ENCODE results near the gene RNF186. TPM values are rescaled to one million over a fixed set of nuclear protein-coding genes. Genes with fewer than 3 reads are reported as not detected.

RNF186 gene
- total RNA-seq, 1 experiment from 2014 or later = 0.69 TPM

DNA sequence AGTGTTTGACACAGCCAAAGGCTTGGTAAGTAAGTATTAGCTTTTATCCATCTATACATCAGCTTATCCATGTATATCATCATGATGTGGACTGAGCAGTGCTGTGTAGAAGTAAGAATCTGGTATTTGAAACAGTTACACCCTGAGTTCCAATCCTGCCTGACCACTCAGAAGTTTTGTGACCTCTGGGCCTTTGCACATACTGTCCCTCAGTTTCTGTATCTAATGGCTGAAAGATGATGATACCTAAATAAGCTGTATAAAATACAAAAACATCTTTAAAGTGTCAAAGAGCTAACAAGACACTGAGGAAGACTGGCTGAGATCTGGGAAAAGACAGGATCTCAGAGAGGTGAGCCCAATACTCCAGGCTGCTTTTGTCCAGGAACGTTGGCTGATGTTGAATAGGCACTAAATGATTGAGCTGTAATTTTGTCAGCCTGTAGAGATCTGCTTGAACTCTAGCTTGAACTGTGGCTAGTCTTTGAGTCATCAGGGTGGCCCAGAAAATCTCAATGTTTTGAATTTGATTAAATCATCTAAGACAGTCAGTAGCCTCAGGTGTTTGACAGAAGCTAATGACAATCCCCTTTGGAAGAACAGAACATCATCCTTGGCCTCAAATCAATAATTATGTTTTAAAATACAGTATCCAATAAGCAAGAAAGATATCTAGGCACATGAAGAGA lies 46.9 kb upstream of the RNF186 start:
- no TSS peak for BruUV-seq (replicated peaks)
- TF ChIP-seq EZH2 (IDR thresholded peaks at IDR 0.05; ENCODE audit: low read length, unreplicated experiment) = no peak
- no peak for TF ChIP-seq EZH2phosphoT487 (IDR thresholded peaks at IDR 0.05; ENCODE audit: borderline replicate concordance, low read length)
- TF ChIP-seq, protein P1, sequence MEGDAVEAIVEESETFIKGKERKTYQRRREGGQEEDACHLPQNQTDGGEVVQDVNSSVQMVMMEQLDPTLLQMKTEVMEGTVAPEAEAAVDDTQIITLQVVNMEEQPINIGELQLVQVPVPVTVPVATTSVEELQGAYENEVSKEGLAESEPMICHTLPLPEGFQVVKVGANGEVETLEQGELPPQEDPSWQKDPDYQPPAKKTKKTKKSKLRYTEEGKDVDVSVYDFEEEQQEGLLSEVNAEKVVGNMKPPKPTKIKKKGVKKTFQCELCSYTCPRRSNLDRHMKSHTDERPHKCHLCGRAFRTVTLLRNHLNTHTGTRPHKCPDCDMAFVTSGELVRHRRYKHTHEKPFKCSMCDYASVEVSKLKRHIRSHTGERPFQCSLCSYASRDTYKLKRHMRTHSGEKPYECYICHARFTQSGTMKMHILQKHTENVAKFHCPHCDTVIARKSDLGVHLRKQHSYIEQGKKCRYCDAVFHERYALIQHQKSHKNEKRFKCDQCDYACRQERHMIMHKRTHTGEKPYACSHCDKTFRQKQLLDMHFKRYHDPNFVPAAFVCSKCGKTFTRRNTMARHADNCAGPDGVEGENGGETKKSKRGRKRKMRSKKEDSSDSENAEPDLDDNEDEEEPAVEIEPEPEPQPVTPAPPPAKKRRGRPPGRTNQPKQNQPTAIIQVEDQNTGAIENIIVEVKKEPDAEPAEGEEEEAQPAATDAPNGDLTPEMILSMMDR (conservative IDR thresholded peaks at IDR 0.05; ENCODE audit: low read depth, low read length) = no peak
- CTCF ChIA-PET = no interaction called here
- H3K27ac ChIP-seq (ENCODE audit: low read length) = peak overlapping the region; percentile 81
- H3K9me3 ChIP-seq (ENCODE audit: low read length) = no peaks in the 10 kb centered on the region
- no peak overlapping the region for H2AFZ ChIP-seq (ENCODE audit: low read length)
- DNase-seq (peak; percentile 39), ATAC-seq (no peak)
- POLR2A ChIA-PET (ENCODE audit: unreplicated experiment) = interaction anchor here (0.6 to 0.8 kb wide), 3 partner anchors 15 to 21 kb away, joined by 3 to 5 read pairs (median 3); partner anchors contain the start of gene OTUD3
- peak overlapping the region; percentile 53 for H3K4me2 ChIP-seq (ENCODE audit: low read length)
- H3K27me3 ChIP-seq (ENCODE audit: low read length) = no peaks in the 10 kb centered on the region
- H3K9me2 ChIP-seq (replicated peaks; ENCODE audit: low read length) = no peaks in the 10 kb centered on the region
- intact Hi-C loops (cut with micrococcal nuclease) = loop anchor here (1.0 to 5.0 kb wide), 2 partner anchors 16 to 65 kb away; partner anchors contain the start of gene TMCO4
- H3K36me3 ChIP-seq (ENCODE audit: low read depth, low read length) = no peaks in the 10 kb centered on the region
- peaks cover 8% of the 10 kb centered on the region for H3F3A ChIP-seq (ENCODE audit: low read length, unreplicated experiment)
- H4K20me1 ChIP-seq (ENCODE audit: low read length) = no peaks in the 10 kb centered on the region
- peaks cover 54% of the 10 kb centered on the region for H3K4me1 ChIP-seq (ENCODE audit: insufficient read depth, low read length)
- no peaks in the 10 kb centered on the region for H3K79me2 ChIP-seq (ENCODE audit: low read length)
- H3K4me3 ChIP-seq (ENCODE audit: low read length) = no peak overlapping the region
- H3K9ac ChIP-seq (ENCODE audit: low read length) = peak overlapping the region; percentile 31

- H3K36me3 ChIP-seq (ENCODE audit: low read depth, low read length) = no peaks in the 10 kb centered on the region
- no peak for TF ChIP-seq EZH2phosphoT487 (IDR thresholded peaks at IDR 0.05; ENCODE audit: borderline replicate concordance, low read length)
- TF ChIP-seq, protein P1 (conservative IDR thresholded peaks at IDR 0.05; ENCODE audit: low read depth, low read length) = no peak
- TF ChIP-seq EZH2 (IDR thresholded peaks at IDR 0.05; ENCODE audit: low read length, unreplicated experiment) = no peak
- H3K27me3 ChIP-seq (ENCODE audit: low read length) = no peaks in the 10 kb centered on the region
- no peak overlapping the region for H3K4me3 ChIP-seq (ENCODE audit: low read length)
- no peak overlapping the region for H2AFZ ChIP-seq (ENCODE audit: low read length)
- no TSS peak for BruUV-seq (replicated peaks)
- H3F3A ChIP-seq (ENCODE audit: low read length, unreplicated experiment) = peaks cover 8% of the 10 kb centered on the region
- CTCF ChIA-PET = interaction anchor here (0.5 to 0.6 kb wide), 2 partner anchors 60 to 1107 kb away, joined by 4 to 5 read pairs; no protein-coding TSS in a partner anchor
- peak overlapping the region; percentile 31; the same call in 1 of the 2 replicates for H3K9ac ChIP-seq (ENCODE audit: low read length)
- no peaks in the 10 kb centered on the region for H4K20me1 ChIP-seq (ENCODE audit: low read length)
- H3K4me2 ChIP-seq (ENCODE audit: low read length) = peak overlapping the region; percentile 53
- POLR2A ChIA-PET (ENCODE audit: unreplicated experiment) = interaction anchor here (0.6 to 0.7 kb wide), 4 partner anchors 9 to 76 kb away, joined by 3 to 7 read pairs (median 4); no protein-coding TSS in a partner anchor
- H3K4me1 ChIP-seq (ENCODE audit: insufficient read depth, low read length) = peaks cover 45% of the 10 kb centered on the region
- H3K9me2 ChIP-seq (replicated peaks; ENCODE audit: low read length) = no peaks in the 10 kb centered on the region
- H3K9me3 ChIP-seq (ENCODE audit: low read length) = no peaks in the 10 kb centered on the region
- intact Hi-C loops (cut with micrococcal nuclease) = loop anchor here (1.0 to 5.0 kb wide), 2 partner anchors 15 to 64 kb away; partner anchors contain the start of gene TMCO4
- H3K27ac ChIP-seq (ENCODE audit: low read length) = peak overlapping the region; percentile 81
- DNase-seq (peak; percentile 83), ATAC-seq (peak; percentile 76)
- no peaks in the 10 kb centered on the region for H3K79me2 ChIP-seq (ENCODE audit: low read length)
Observed at GRCh38 chr1:19861034-19861433, 46.0 kb upstream of the RNF186 start.

Measured in PC-3 (cell line).